IMR-90 (cell line): ENCODE measurements around the gene C1QTNF8. TPM values are rescaled to one million over a fixed set of nuclear protein-coding genes. Genes with fewer than 3 reads are reported as not detected.

Source experiments
- ATAC-seq: fragments of 200-7000 bp; cut with Tn5 transposase; 2 replicates; pipeline ENCODE4 v1.9.1; 2020; ENCODE audit warnings: low read depth, mild to moderate bottlenecking, moderate library complexity
- BruUV-seq: library from RNA; stranded (reverse); fragments of 400-500 nt; replicated peaks from 2 replicates; lab custom pipeline; 2021; lab: Mats Ljungman, UMichigan
- CTCF ChIA-PET: fragments of 300-600 bp; formaldehyde crosslinking; extraction: SDS; loops from one replicate; lab custom pipeline; 2021; ENCODE audit warnings: antibody characterized with exemption; lab: Yijun Ruan, JAX
- POLR2A ChIA-PET: fragments of 300-600 bp; sonication (Branson Sonifier 250); formaldehyde crosslinking; loops from one replicate; lab custom pipeline; 2022; ENCODE audit warnings: antibody characterized with exemption; ENCODE audit not compliant: unreplicated experiment; lab: Charles Lee
- DNase-seq: peaks from one replicate; pipeline ENCODE4 v3.0.0; 2013
- H2AFZ ChIP-seq: replicated peaks from 2 replicates; pipeline ENCODE3; 2013; ENCODE audit warnings: low read length, mild to moderate bottlenecking; ENCODE audit not compliant: poor library complexity
- H2AK5ac ChIP-seq: 2 replicates; pipeline ENCODE4 v1.6.1; 2013; ENCODE audit warnings: low read depth, low read length, inconsistent platforms
- H2AK9ac ChIP-seq: replicated peaks from 2 replicates; pipeline ENCODE3; 2013; ENCODE audit warnings: mild to moderate bottlenecking, low read depth, low read length, moderate library complexity; ENCODE audit not compliant: poor library complexity
- H2BK120ac ChIP-seq: 2 replicates; pipeline ENCODE4 v1.6.1; 2013; ENCODE audit warnings: low read depth, low read length, inconsistent platforms
- H2BK15ac ChIP-seq: 3 replicates; pipeline ENCODE4 v1.6.1; 2013; ENCODE audit warnings: low read depth, low read length, inconsistent platforms
- H2BK20ac ChIP-seq: 2 replicates; pipeline ENCODE4 v1.6.1; 2013; ENCODE audit warnings: low read depth, mild to moderate bottlenecking, inconsistent platforms, low read length, moderate library complexity
- H2BK5ac ChIP-seq: 2 replicates; pipeline ENCODE4 v1.6.1; 2013; ENCODE audit warnings: mild to moderate bottlenecking, low read depth, low read length, inconsistent platforms; ENCODE audit not compliant: poor library complexity, severe bottlenecking
- H3K14ac ChIP-seq: replicated peaks from 2 replicates; pipeline ENCODE4 v1.6.1; 2013; ENCODE audit warnings: low read depth, low read length, inconsistent platforms
- H3K18ac ChIP-seq: 2 replicates; pipeline ENCODE4 v1.6.1; 2013; ENCODE audit warnings: low read depth, low read length, control low read depth
- H3K23ac ChIP-seq: 2 replicates; pipeline ENCODE4 v1.6.1; 2013; ENCODE audit warnings: low read depth, low read length, inconsistent platforms
- H3K27ac ChIP-seq: 2 replicates; pipeline ENCODE4 v1.5.1; 2013; ENCODE audit warnings: mild to moderate bottlenecking, control low read depth, low read length; ENCODE audit not compliant: insufficient read depth
- H3K27me3 ChIP-seq: 2 replicates; pipeline ENCODE4 v1.6.1; 2013; ENCODE audit warnings: low read length; ENCODE audit not compliant: control insufficient read depth, insufficient read depth
- H3K36me3 ChIP-seq: 2 replicates; pipeline ENCODE4 v1.6.1; 2013; ENCODE audit warnings: low read length, mixed read lengths; ENCODE audit not compliant: control insufficient read depth, insufficient read depth
- H3K4ac ChIP-seq: 2 replicates; pipeline ENCODE4 v1.6.1; 2013; ENCODE audit warnings: low read depth, low read length, inconsistent platforms
- H3K4me1 ChIP-seq: 2 replicates; pipeline ENCODE4 v1.6.1; 2013; ENCODE audit warnings: low read length, mixed read lengths; ENCODE audit not compliant: control insufficient read depth, insufficient read depth
- H3K4me2 ChIP-seq: 2 replicates; pipeline ENCODE4 v1.6.1; 2013; ENCODE audit warnings: low read depth, mild to moderate bottlenecking, control low read depth, low read length, moderate library complexity
- H3K4me3 ChIP-seq: 2 replicates; pipeline ENCODE4 v1.5.1; 2013; ENCODE audit warnings: low read depth, mild to moderate bottlenecking, control low read depth, low read length, moderate library complexity; ENCODE audit not compliant: insufficient read depth
- H3K56ac ChIP-seq: 2 replicates; pipeline ENCODE4 v1.6.1; 2013; ENCODE audit warnings: low read length, inconsistent platforms; ENCODE audit not compliant: insufficient read depth; ENCODE audit errors: extremely low read depth
- H3K79me1 ChIP-seq, 2 experiments: 2 replicates each; pipeline ENCODE4 v1.6.1; 2013; ENCODE audit warnings: low read length in 2 of 2, inconsistent platforms in 1 of 2, low read depth in 1 of 2
- H3K9ac ChIP-seq: 2 replicates; pipeline ENCODE4 v1.6.1; 2013; ENCODE audit warnings: low read depth, low read length, control low read depth
- H3K9me1 ChIP-seq: 2 replicates; pipeline ENCODE4 v1.6.1; 2013; ENCODE audit warnings: low read length, inconsistent platforms; ENCODE audit not compliant: insufficient read depth
- H3K9me3 ChIP-seq: 2 replicates; pipeline ENCODE4 v1.6.1; 2013; ENCODE audit warnings: low read length; ENCODE audit not compliant: control insufficient read depth, insufficient read depth
- H4K20me1 ChIP-seq: 2 replicates; pipeline ENCODE4 v1.6.1; 2013; ENCODE audit warnings: low read length, inconsistent platforms; ENCODE audit not compliant: insufficient read depth
- H4K5ac ChIP-seq: 2 replicates; pipeline ENCODE4 v1.6.1; 2013; ENCODE audit warnings: mild to moderate bottlenecking, low read depth, low read length, control low read depth
- H4K8ac ChIP-seq, 2 experiments: 2 replicates each; pipeline ENCODE4 v1.6.1; 2013; ENCODE audit warnings: low read depth in 2 of 2, low read length in 2 of 2, control low read depth in 1 of 2, inconsistent platforms in 1 of 2
- H4K91ac ChIP-seq: 2 replicates; pipeline ENCODE4 v1.6.1; 2013; ENCODE audit warnings: low read depth, low read length, inconsistent platforms; ENCODE audit not compliant: insufficient read depth
- BHLHE40 ChIP-seq: fragments of 150-350 bp; IDR thresholded peaks from 2 replicates; pipeline ENCODE4 v1.6.1; 2016; ENCODE audit warnings: mild to moderate bottlenecking, low read depth, low read length
- CEBPB ChIP-seq: IDR thresholded peaks from 2 replicates; pipeline ENCODE4 v1.6.1; 2012; ENCODE audit warnings: low read depth, low read length, improper control_type of control experiment
- CHD1 ChIP-seq: IDR thresholded peaks from 2 replicates; pipeline ENCODE4 v1.6.1; 2012; ENCODE audit warnings: low read depth, low read length, improper control_type of control experiment
- CTCF ChIP-seq: conservative IDR thresholded peaks from 2 replicates; pipeline ENCODE4 v1.5.1; 2012; ENCODE audit warnings: mild to moderate bottlenecking, low read depth, low read length, improper control_type of control experiment
- FOS ChIP-seq: fragments of 150-350 bp; IDR thresholded peaks from 2 replicates; pipeline ENCODE4 v1.6.1; 2016; ENCODE audit warnings: low read depth, low read length
- MAFK ChIP-seq: IDR thresholded peaks from 2 replicates; pipeline ENCODE4 v1.6.1; 2012; ENCODE audit warnings: low read depth, low read length, improper control_type of control experiment
- MAZ ChIP-seq: IDR thresholded peaks from 2 replicates; pipeline ENCODE4 v1.6.1; 2012; ENCODE audit warnings: low read depth, mild to moderate bottlenecking, low read length, improper control_type of control experiment, moderate library complexity, borderline replicate concordance
- MXI1 ChIP-seq: IDR thresholded peaks from 2 replicates; pipeline ENCODE4 v1.6.1; 2012; ENCODE audit warnings: low read depth, mild to moderate bottlenecking, low read length, moderate library complexity, borderline replicate concordance
- NFE2L2 ChIP-seq: fragments of 150-350 bp; IDR thresholded peaks from 2 replicates; pipeline ENCODE4 v1.6.1; 2016; ENCODE audit warnings: low read depth, mild to moderate bottlenecking, low read length
- POLR2A ChIP-seq: IDR thresholded peaks from 2 replicates; pipeline ENCODE4 v1.6.1; 2012; ENCODE audit warnings: mild to moderate bottlenecking, low read depth, low read length
- RAD21 ChIP-seq: IDR thresholded peaks from 2 replicates; pipeline ENCODE4 v1.6.1; 2012; ENCODE audit warnings: low read length, improper control_type of control experiment
- RCOR1 ChIP-seq: IDR thresholded peaks from 2 replicates; pipeline ENCODE4 v1.6.1; 2012; ENCODE audit warnings: mild to moderate bottlenecking, low read length, improper control_type of control experiment; ENCODE audit not compliant: insufficient replicate concordance
- RFX5 ChIP-seq: IDR thresholded peaks from 2 replicates; pipeline ENCODE4 v1.8.0; 2012; ENCODE audit warnings: low read depth, mild to moderate bottlenecking, low read length, moderate library complexity
- SMC3 ChIP-seq: fragments of 150-350 bp; IDR thresholded peaks from 2 replicates; pipeline ENCODE4 v1.6.1; 2016; ENCODE audit warnings: low read depth, mild to moderate bottlenecking, antibody characterized with exemption, low read length, moderate library complexity
- USF2 ChIP-seq: fragments of 150-350 bp; IDR thresholded peaks from 2 replicates; pipeline ENCODE4 v1.6.1; 2017; ENCODE audit warnings: mild to moderate bottlenecking, antibody characterized with exemption, low read length, low read depth
- WGBS, 2 experiments: methylation state at CpG; one replicate each; pipeline versions ENCODE4 v1.1.5 to v1.1.7; 2013; ENCODE audit warnings: missing lambda C conversion rate in 2 of 2; ENCODE audit not compliant: insufficient read length in 1 of 2; ENCODE audit errors: extremely low coverage in 2 of 2; 5-methylcytosine and 5-hydroxymethylcytosine counted together
- dilution Hi-C: fragments of 300-500 bp; cut with HindIII; formaldehyde crosslinking; loops from one replicate; pipeline ENCODE4 v1.14.3; 2018; ENCODE audit warnings: low sequenced_read_pairs; ENCODE audit not compliant: unreplicated experiment
- in situ Hi-C: fragments of 300-500 bp; cut with MboI; formaldehyde crosslinking; loops from 3 replicates; pipeline ENCODE4 v1.14.3; 2019; ENCODE audit warnings: low sequenced_read_pairs, inconsistent platforms, mixed read lengths
- intact Hi-C: fragments of 100-400 bp; cut with micrococcal nuclease; formaldehyde crosslinking; loops from 2 replicates; pipeline ENCODE4 v1.10.0; 2022
- polyA plus RNA-seq, 3 experiments: library from polyadenylated mRNA; depleted of rRNA; stranded (reverse); fragments of >200 nt; gene quantifications; 2 replicates each; pipeline ENCODE4 v1.2.3, GENCODE V29; 2012; ENCODE audit warnings: low replicate concordance in 1 of 3
- total RNA-seq: library from RNA; depleted of rRNA; stranded (reverse); fragments of >200 nt; gene quantifications from 2 replicates; pipeline ENCODE4 v1.2.3, GENCODE V29; 2012

Gene C1QTNF8
- total and polyA plus RNA-seq, 2 of the 4 experiments (the other 2 are of a cell fraction), result not detected

- no TSS peak for BruUV-seq
- in situ Hi-C loops (no loop called here), intact Hi-C loops (no loop called here), dilution Hi-C loops (no loop called here)
- no peak overlapping the region for H3K23ac ChIP-seq
- no peak overlapping the region for H2AK9ac ChIP-seq
- H3K4me3 ChIP-seq, result no peak overlapping the region
- ATAC-seq (no peak), DNase-seq (no peak)
- no peak overlapping the region for H3K27ac ChIP-seq
- H3K9me1 ChIP-seq, result no peaks in the 10 kb centered on the region
- no peaks in the 10 kb centered on the region for H3K9me3 ChIP-seq
- no peak overlapping the region for H3K4ac ChIP-seq
- H3K27me3 ChIP-seq, result peaks cover 54% of the 10 kb centered on the region
- H2BK5ac ChIP-seq, result no peak overlapping the region
- H3K9ac ChIP-seq, result no peak overlapping the region
- H4K91ac ChIP-seq, result no peak overlapping the region
- H2BK120ac ChIP-seq, result no peak overlapping the region
- no peak overlapping the region for H2AK5ac ChIP-seq
- H2BK20ac ChIP-seq, result no peak overlapping the region
- H3K4me1 ChIP-seq, result no peaks in the 10 kb centered on the region
- CTCF ChIA-PET, result no interaction called here
- no peak overlapping the region for H2BK15ac ChIP-seq
- no peaks in the 10 kb centered on the region for H3K36me3 ChIP-seq
- no peaks in the 10 kb centered on the region for H3K79me1 ChIP-seq
- no peak overlapping the region for H4K8ac ChIP-seq
- H3K56ac ChIP-seq, result no peak overlapping the region
- POLR2A ChIA-PET, result no interaction called here
- H3K18ac ChIP-seq, result no peak overlapping the region
- no CpG with 5 or more reads among the region's 13 CpGs for WGBS, 2 experiments
- TF ChIP-seq RFX5, result no peak
- TF ChIP-seq RCOR1, result no peak
- no peak for TF ChIP-seq MAZ
- no peak for TF ChIP-seq SMC3
- TF ChIP-seq MAFK, result no peak
- no peak for TF ChIP-seq BHLHE40
- TF ChIP-seq POLR2A, result no peak
- no peak for TF ChIP-seq CEBPB
- no peak for TF ChIP-seq MXI1
- no peak for TF ChIP-seq USF2
- TF ChIP-seq NFE2L2, result no peak
- TF ChIP-seq FOS, result no peak
- no peak for TF ChIP-seq CHD1
- TF ChIP-seq CTCF, result no peak
- TF ChIP-seq RAD21, result no peak
- no peak overlapping the region for H4K5ac ChIP-seq
- no peak overlapping the region for H2AFZ ChIP-seq
- H4K20me1 ChIP-seq, result no peaks in the 10 kb centered on the region
- no peak overlapping the region for H3K4me2 ChIP-seq
- no peak overlapping the region for H3K14ac ChIP-seq
Measured at GRCh38 chr16:1075546-1075945, 20.5 kb downstream of the C1QTNF8 start.
